SU-DHL-6 (cell line): ENCODE results near the gene AATK.

Experiments
- H2AFZ ChIP-seq: fragments of 200-600 bp; sonication (generic); 2 replicates; pipeline ENCODE4 v1.6.1; 2014; ENCODE audit warnings: low read depth, mild to moderate bottlenecking, moderate library complexity, mixed read lengths, antibody characterized with exemption, low read length; ENCODE audit not compliant: severe bottlenecking
- H3F3A ChIP-seq: fragments of 200-600 bp; shearing (Covaris generic); 2 replicates; pipeline ENCODE4 v1.6.0; 2016; ENCODE audit warnings: antibody characterized with exemption, mild to moderate bottlenecking; ENCODE audit not compliant: insufficient read depth
- H3K27ac ChIP-seq: fragments of 200-600 bp; sonication (generic); 2 replicates; pipeline ENCODE4 v1.5.1; 2016; ENCODE audit warnings: low read depth, mild to moderate bottlenecking, low read length, moderate library complexity, mixed read lengths
- H3K27me3 ChIP-seq: fragments of 200-600 bp; sonication (generic), shearing (Covaris generic); 2 replicates; pipeline ENCODE4 v1.6.0; 2014; ENCODE audit warnings: mild to moderate bottlenecking, low read length
- H3K36me3 ChIP-seq: fragments of 200-600 bp; sonication (generic); 2 replicates; pipeline ENCODE4 v1.6.1; 2014; ENCODE audit warnings: mild to moderate bottlenecking, low read length, mixed read lengths
- H3K4me2 ChIP-seq: fragments of 300-600, 200-600 bp; shearing (Covaris generic), sonication (generic); 2 replicates; pipeline ENCODE4 v1.6.0; 2014; ENCODE audit warnings: low read length, low read depth, mild to moderate bottlenecking; ENCODE audit not compliant: poor library complexity, severe bottlenecking
- H3K4me3 ChIP-seq: fragments of 200-600 bp; sonication (generic); 2 replicates; pipeline ENCODE4 v1.5.1; 2014; ENCODE audit warnings: antibody characterized with exemption, low read length, mild to moderate bottlenecking, mixed read lengths; ENCODE audit not compliant: insufficient read depth, poor library complexity, severe bottlenecking
- H3K79me2 ChIP-seq: fragments of 200-600 bp; sonication (generic); 2 replicates; pipeline ENCODE4 v1.6.1; 2014; ENCODE audit warnings: mild to moderate bottlenecking, low read length, moderate library complexity; ENCODE audit not compliant: insufficient read depth
- H3K9ac ChIP-seq: fragments of 200-600 bp; sonication (generic); 2 replicates; pipeline ENCODE4 v1.7.0; 2014; ENCODE audit warnings: mild to moderate bottlenecking, low read length
- H3K9me2 ChIP-seq: fragments of 200-600 bp; sonication (generic); replicated peaks from 2 replicates; pipeline ENCODE4 v1.6.1; 2014; ENCODE audit warnings: low read length; ENCODE audit not compliant: insufficient read depth
- H3K9me3 ChIP-seq: fragments of 200-600 bp; sonication (generic); 2 replicates; pipeline ENCODE4 v1.6.1; 2014; ENCODE audit warnings: low read length, mixed read lengths; ENCODE audit not compliant: insufficient read depth
- H4K20me1 ChIP-seq: fragments of 200-600 bp; sonication (generic); 2 replicates; pipeline ENCODE4 v1.6.1; 2014; ENCODE audit warnings: low read depth, mild to moderate bottlenecking, antibody characterized with exemption, low read length, moderate library complexity, mixed read lengths
- EZH2phosphoT487 ChIP-seq: fragments of 200-600 bp; sonication (generic), shearing (Covaris generic); conservative IDR thresholded peaks from 2 replicates; pipeline ENCODE4 v1.6.1; 2018; ENCODE audit warnings: mild to moderate bottlenecking, antibody characterized with exemption, low read length, moderate library complexity, mixed read lengths
- TF ChIP-seq, protein P1 (sequence below): fragments of 200-600 bp; sonication (generic); IDR thresholded peaks from one replicate; pipeline ENCODE4 v1.5.1; 2017; ENCODE audit warnings: antibody characterized with exemption, mild to moderate bottlenecking, low read length, moderate library complexity; ENCODE audit not compliant: insufficient read depth, poor library complexity, severe bottlenecking

AATK gene

DNA sequence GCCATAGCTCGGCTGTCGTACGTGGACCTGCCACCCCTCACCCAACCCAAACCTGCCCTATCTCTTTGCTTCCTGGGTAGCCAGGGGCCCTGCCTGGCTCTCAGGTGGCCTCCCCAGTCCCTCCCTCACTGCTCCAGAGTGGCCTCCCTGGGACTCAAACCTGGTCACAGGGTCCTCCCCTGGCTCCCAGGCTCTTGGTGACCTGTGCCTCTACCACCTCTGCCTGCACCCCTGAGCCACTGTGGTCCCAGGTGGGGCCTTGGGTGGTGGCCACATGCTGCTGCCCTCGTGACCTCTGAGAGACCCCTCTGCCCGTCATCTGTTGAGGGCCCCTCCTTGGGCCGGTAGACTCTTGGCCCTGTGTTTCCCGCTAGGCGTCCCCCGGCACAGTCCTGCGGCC lies 65.4 kb downstream of the AATK start:
- Histone ChIP-seq H3K9ac (no peak overlapping the region), H3K79me2 (no peaks in the 10 kb centered on the region), H3F3A (no peaks in the 10 kb centered on the region), H3K9me3 (no peaks in the 10 kb centered on the region), H3K27me3 (no peaks in the 10 kb centered on the region), H3K4me2 (no peak overlapping the region), H3K36me3 (no peaks in the 10 kb centered on the region), H3K27ac (no peak overlapping the region), H4K20me1 (no peaks in the 10 kb centered on the region), H3K9me2 (no peaks in the 10 kb centered on the region), H3K4me3 (no peak overlapping the region), H2AFZ (no peak overlapping the region)
- TF ChIP-seq EZH2phosphoT487, result no peak
- TF ChIP-seq, protein P1, sequence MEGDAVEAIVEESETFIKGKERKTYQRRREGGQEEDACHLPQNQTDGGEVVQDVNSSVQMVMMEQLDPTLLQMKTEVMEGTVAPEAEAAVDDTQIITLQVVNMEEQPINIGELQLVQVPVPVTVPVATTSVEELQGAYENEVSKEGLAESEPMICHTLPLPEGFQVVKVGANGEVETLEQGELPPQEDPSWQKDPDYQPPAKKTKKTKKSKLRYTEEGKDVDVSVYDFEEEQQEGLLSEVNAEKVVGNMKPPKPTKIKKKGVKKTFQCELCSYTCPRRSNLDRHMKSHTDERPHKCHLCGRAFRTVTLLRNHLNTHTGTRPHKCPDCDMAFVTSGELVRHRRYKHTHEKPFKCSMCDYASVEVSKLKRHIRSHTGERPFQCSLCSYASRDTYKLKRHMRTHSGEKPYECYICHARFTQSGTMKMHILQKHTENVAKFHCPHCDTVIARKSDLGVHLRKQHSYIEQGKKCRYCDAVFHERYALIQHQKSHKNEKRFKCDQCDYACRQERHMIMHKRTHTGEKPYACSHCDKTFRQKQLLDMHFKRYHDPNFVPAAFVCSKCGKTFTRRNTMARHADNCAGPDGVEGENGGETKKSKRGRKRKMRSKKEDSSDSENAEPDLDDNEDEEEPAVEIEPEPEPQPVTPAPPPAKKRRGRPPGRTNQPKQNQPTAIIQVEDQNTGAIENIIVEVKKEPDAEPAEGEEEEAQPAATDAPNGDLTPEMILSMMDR, result no peak

DNA sequence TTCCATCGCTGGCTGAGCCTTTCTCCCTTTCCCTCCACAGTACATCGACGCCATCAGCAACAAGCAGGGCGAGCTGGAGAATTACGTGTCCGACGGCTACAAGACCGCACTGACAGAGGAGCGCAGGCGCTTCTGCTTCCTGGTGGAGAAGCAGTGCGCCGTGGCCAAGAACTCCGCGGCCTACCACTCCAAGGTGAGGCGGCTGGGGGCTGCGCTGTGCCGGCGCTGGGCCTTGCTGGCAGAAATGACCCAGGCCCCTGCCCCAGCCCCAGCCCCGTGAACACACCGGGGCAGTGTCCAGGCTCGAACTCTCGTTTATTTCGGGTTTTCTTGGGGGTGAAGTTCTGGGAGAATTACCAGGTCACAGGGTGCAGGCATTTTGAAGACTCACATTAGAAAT lies 66.1 kb downstream of the AATK start:
- no peaks in the 10 kb centered on the region for H3K9me3 ChIP-seq
- H3K27ac ChIP-seq, result no peak overlapping the region
- no peak overlapping the region for H2AFZ ChIP-seq
- H3K9me2 ChIP-seq, result no peaks in the 10 kb centered on the region
- H3K36me3 ChIP-seq, result no peaks in the 10 kb centered on the region
- no peak overlapping the region for H3K4me3 ChIP-seq
- H3F3A ChIP-seq, result no peaks in the 10 kb centered on the region
- H3K4me2 ChIP-seq, result no peak overlapping the region
- no peaks in the 10 kb centered on the region for H3K79me2 ChIP-seq
- H4K20me1 ChIP-seq, result no peaks in the 10 kb centered on the region
- TF ChIP-seq EZH2phosphoT487, result no peak
- TF ChIP-seq, protein P1, result no peak
- H3K27me3 ChIP-seq, result no peaks in the 10 kb centered on the region
- H3K9ac ChIP-seq, result no peak overlapping the region

DNA sequence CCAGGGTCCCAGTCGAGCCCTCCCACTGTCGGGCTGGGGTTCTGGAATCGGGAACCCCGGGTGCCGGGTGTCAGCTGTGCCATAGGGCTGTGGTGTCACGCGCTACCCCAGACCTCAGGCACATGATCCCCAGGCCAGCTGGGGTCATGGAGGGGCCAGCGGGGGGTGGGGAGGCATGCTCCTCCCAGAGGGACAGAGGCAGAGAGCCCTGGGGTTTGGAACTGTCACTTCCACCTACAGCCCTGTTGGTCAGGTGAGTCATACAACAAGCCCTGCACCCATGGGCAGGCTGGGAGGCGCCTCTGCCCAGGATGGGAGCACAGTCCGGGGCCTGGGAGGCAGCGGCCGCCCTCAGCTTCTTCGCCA lies 68.1 kb downstream of the AATK start:
- no peak overlapping the region for H3K4me2 ChIP-seq
- no peak overlapping the region for H2AFZ ChIP-seq
- no peaks in the 10 kb centered on the region for H3F3A ChIP-seq

More for the DNA sequence above, 68.1 kb downstream of the AATK start:
- no peaks in the 10 kb centered on the region for H3K27me3 ChIP-seq
- no peak overlapping the region for H3K27ac ChIP-seq
- no peaks in the 10 kb centered on the region for H3K9me2 ChIP-seq
- no peak for TF ChIP-seq EZH2phosphoT487
- TF ChIP-seq, protein P1, result no peak
- no peak overlapping the region for H3K9ac ChIP-seq
- H4K20me1 ChIP-seq, result no peaks in the 10 kb centered on the region
- no peaks in the 10 kb centered on the region for H3K79me2 ChIP-seq
- no peaks in the 10 kb centered on the region for H3K36me3 ChIP-seq
- no peaks in the 10 kb centered on the region for H3K9me3 ChIP-seq
- no peak overlapping the region for H3K4me3 ChIP-seq
